Subcutaneous abdominal adipose tissue (tissue), 5 donors: ENCODE data around the gene PPP1R26.
"Not testable (repeated sequence)": the region's sequence is repeated elsewhere in the genome, so short reads cannot be mapped to it uniquely, and the experiment has no call there.

Experiments
- H3K27ac ChIP-seq: one replicate; pipeline ENCODE4 v1.7.0; 2013; ENCODE audit warnings: low read depth, mild to moderate bottlenecking, inconsistent platforms, low read length, moderate library complexity
- H3K27me3 ChIP-seq, 5 donors: one replicate each; pipeline ENCODE4 v1.7.0; 2013; ENCODE audit warnings: low read length in 5 of 5, inconsistent platforms in 1 of 5; ENCODE audit not compliant: control insufficient read depth in 5 of 5, insufficient read depth in 4 of 5
- H3K36me3 ChIP-seq, 5 donors: one replicate each; pipeline ENCODE4 v1.7.0; 2013; ENCODE audit warnings: low read length in 5 of 5; ENCODE audit not compliant: control insufficient read depth in 5 of 5, insufficient read depth in 5 of 5
- H3K4me1 ChIP-seq, 5 donors: one replicate each; pipeline ENCODE4 v1.7.0; 2013; ENCODE audit warnings: low read length in 5 of 5, mild to moderate bottlenecking in 3 of 5, moderate library complexity in 1 of 5; ENCODE audit not compliant: control insufficient read depth in 5 of 5, insufficient read depth in 5 of 5
- H3K4me3 ChIP-seq, 5 donors: one replicate each; pipeline ENCODE4 v1.7.0; 2013; ENCODE audit warnings: low read length in 5 of 5, low read depth in 1 of 5
- H3K9ac ChIP-seq, 5 donors: one replicate each; pipeline ENCODE4 v1.7.0; 2013; ENCODE audit warnings: low read length in 5 of 5, mild to moderate bottlenecking in 4 of 5, moderate library complexity in 3 of 5
- H3K9me3 ChIP-seq, 5 donors: one replicate each; pipeline ENCODE4 v1.7.0; 2013; ENCODE audit warnings: low read length in 5 of 5; ENCODE audit not compliant: control insufficient read depth in 5 of 5
- donor health status: healthy.
- donor health status: healthy.
- donor health status: healthy.
- donor health status: healthy.
- donor health status: healthy.

PPP1R26 gene

GRCh38 chr9:135458478-135458877 is 21.1 kb upstream of the PPP1R26 start:
- H3K4me3 ChIP-seq, H3K9ac ChIP-seq, H3K36me3 ChIP-seq, H3K4me1 ChIP-seq, H3K27ac ChIP-seq: not testable (repeated sequence)
- Histone ChIP-seq H3K27me3 (peaks cover 12 to 26% (median 18%) of the 10 kb centered on the region in 5 donors), H3K9me3 (peaks cover 4 to 11% (median 9%) of the 10 kb centered on the region in 5 donors)

GRCh38 chr9:135461936-135462335 is 17.6 kb upstream of the PPP1R26 start:
- no peaks in the 10 kb centered on the region for H3K36me3 ChIP-seq
- H3K9ac ChIP-seq: no peak overlapping the region
- H3K27me3 ChIP-seq: peaks cover 2 to 13% (median 7%) of the 10 kb centered on the region in 5 donors
- H3K27ac ChIP-seq: no peak overlapping the region
- H3K9me3 ChIP-seq: no peaks in the 10 kb centered on the region
- H3K4me3 ChIP-seq: no peak overlapping the region
- peaks cover 0 to under 1% (median 0%) of the 10 kb centered on the region in 5 donors for H3K4me1 ChIP-seq

- Histone ChIP-seq H3K9me3 (no peaks in the 10 kb centered on the region), H3K36me3 (no peaks in the 10 kb centered on the region), H3K9ac (no peak overlapping the region), H3K4me3 (no peak overlapping the region), H3K4me1 (no peaks in the 10 kb centered on the region), H3K27ac (no peak overlapping the region), H3K27me3 (peaks cover 0 to 11% (median 4%) of the 10 kb centered on the region in 5 donors)
Measured at GRCh38 chr9:135463140-135463539, 16.4 kb upstream of the PPP1R26 start.

GRCh38 chr9:135464181-135464580 is 15.4 kb upstream of the PPP1R26 start:
- Histone ChIP-seq H3K9me3 (no peaks in the 10 kb centered on the region), H3K36me3 (no peaks in the 10 kb centered on the region), H3K27ac (no peak overlapping the region), H3K4me1 (peaks cover 0 to 10% (median 0%) of the 10 kb centered on the region in 5 donors), H3K27me3 (peaks cover 0 to 18% (median 4%) of the 10 kb centered on the region in 5 donors), H3K9ac (no peak overlapping the region), H3K4me3 (no peak overlapping the region)

- no peak overlapping the region for H3K27ac ChIP-seq
- peaks cover 0 to 20% (median 3%) of the 10 kb centered on the region in 5 donors for H3K27me3 ChIP-seq
- H3K4me3 ChIP-seq: no peak overlapping the region
- H3K36me3 ChIP-seq: no peaks in the 10 kb centered on the region
- no peaks in the 10 kb centered on the region for H3K9me3 ChIP-seq
- no peak overlapping the region for H3K9ac ChIP-seq
- peaks cover 0 to 11% (median 0%) of the 10 kb centered on the region in 5 donors for H3K4me1 ChIP-seq
Measured at GRCh38 chr9:135468854-135469521, 10.6 kb upstream of the PPP1R26 start.

GRCh38 chr9:135471791-135472640 is 7.6 kb upstream of the PPP1R26 start:
- Histone ChIP-seq H3K4me1 (peaks cover 0 to 11% (median 0%) of the 10 kb centered on the region in 5 donors), H3K27me3 (peaks cover 0 to 20% (median 3%) of the 10 kb centered on the region in 5 donors), H3K9me3 (no peaks in the 10 kb centered on the region), H3K4me3 (no peak overlapping the region), H3K9ac (no peak overlapping the region), H3K27ac (no peak overlapping the region), H3K36me3 (no peaks in the 10 kb centered on the region)

- H3K4me1 ChIP-seq: peaks cover 0 to 7% (median 5%) of the 10 kb centered on the region in 5 donors
- H3K9ac ChIP-seq: no peak overlapping the region
- H3K27ac ChIP-seq: no peak overlapping the region
- no peaks in the 10 kb centered on the region for H3K36me3 ChIP-seq
- peaks cover 0 to 12% (median 3%) of the 10 kb centered on the region in 5 donors for H3K27me3 ChIP-seq
- no peaks in the 10 kb centered on the region for H3K9me3 ChIP-seq
- H3K4me3 ChIP-seq: no peak overlapping the region
Measured at GRCh38 chr9:135473972-135474543, 5.5 kb upstream of the PPP1R26 start.

- Histone ChIP-seq H3K36me3 (no peaks in the 10 kb centered on the region), H3K4me1 (peaks cover 0 to 7% (median 5%) of the 10 kb centered on the region in 5 donors), H3K9ac (no peak overlapping the region), H3K9me3 (no peaks in the 10 kb centered on the region), H3K27me3 (peaks cover 0 to 10% (median 3%) of the 10 kb centered on the region in 5 donors), H3K4me3 (no peak overlapping the region), H3K27ac (no peak overlapping the region)
Measured at GRCh38 chr9:135474915-135475314, 4.7 kb upstream of the PPP1R26 start.

GRCh38 chr9:135476561-135477355 is 2.8 kb upstream of the PPP1R26 start:
- peaks cover 0 to 17% (median 13%) of the 10 kb centered on the region in 5 donors for H3K4me1 ChIP-seq

More at GRCh38 chr9:135476561-135477355, 2.8 kb upstream of the PPP1R26 start:
- Histone ChIP-seq H3K27me3 (peaks cover 0 to 7% (median 0%) of the 10 kb centered on the region in 5 donors), H3K27ac (no peak overlapping the region), H3K9ac (no peak overlapping the region), H3K36me3 (no peaks in the 10 kb centered on the region), H3K4me3 (no peak overlapping the region), H3K9me3 (no peaks in the 10 kb centered on the region)
